Measurements from ENCODE around the gene DYNC1I1.

DNA sequence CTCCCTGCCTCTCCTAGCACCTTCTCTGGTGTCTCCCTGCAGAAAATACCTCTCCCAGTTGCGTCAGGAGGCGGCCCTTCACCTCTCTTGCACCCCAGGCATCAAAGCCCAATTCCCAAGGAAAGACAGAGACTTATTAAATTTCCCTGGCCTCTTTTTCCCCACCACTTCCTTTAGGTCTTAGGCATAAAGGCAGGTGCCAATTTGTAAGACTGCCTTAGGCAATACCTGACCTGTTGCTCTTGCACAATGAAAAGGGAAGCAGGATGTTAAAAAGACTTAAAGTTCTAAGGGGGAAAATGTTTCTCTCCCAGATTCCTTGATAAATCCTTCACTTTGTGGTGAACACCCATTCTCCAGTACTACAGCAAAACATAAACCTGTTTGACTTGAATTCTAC, 362.9 kb downstream of the DYNC1I1 start:
- TF ChIP-seq, protein P1, sequence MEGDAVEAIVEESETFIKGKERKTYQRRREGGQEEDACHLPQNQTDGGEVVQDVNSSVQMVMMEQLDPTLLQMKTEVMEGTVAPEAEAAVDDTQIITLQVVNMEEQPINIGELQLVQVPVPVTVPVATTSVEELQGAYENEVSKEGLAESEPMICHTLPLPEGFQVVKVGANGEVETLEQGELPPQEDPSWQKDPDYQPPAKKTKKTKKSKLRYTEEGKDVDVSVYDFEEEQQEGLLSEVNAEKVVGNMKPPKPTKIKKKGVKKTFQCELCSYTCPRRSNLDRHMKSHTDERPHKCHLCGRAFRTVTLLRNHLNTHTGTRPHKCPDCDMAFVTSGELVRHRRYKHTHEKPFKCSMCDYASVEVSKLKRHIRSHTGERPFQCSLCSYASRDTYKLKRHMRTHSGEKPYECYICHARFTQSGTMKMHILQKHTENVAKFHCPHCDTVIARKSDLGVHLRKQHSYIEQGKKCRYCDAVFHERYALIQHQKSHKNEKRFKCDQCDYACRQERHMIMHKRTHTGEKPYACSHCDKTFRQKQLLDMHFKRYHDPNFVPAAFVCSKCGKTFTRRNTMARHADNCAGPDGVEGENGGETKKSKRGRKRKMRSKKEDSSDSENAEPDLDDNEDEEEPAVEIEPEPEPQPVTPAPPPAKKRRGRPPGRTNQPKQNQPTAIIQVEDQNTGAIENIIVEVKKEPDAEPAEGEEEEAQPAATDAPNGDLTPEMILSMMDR (IDR thresholded peaks at IDR 0.05) = no peak
- TF ChIP-seq POLR2AphosphoS5 (IDR thresholded peaks at IDR 0.05) = no peak
- no peak for TF ChIP-seq POLR2A (IDR thresholded peaks at IDR 0.05)

Measured in suprapubic skin (tissue), 4 donors.